Astrocyte (in vitro differentiated cells and primary cell): ENCODE measurements around the gene ELMO1. TPM values are rescaled to one million over a fixed set of nuclear protein-coding genes. Genes with fewer than 3 reads are reported as not detected.

ENCODE experiments used
- DNase-seq: peaks from one replicate; pipeline ENCODE4 v3.0.0-alpha.2; 2010; ENCODE audit warnings: low read depth
- FAIRE-seq: peaks from 2 replicates; lab custom pipeline; 2011; peaks lifted over from hg19 to GRCh38; lab: Jason Lieb, UNC
- H2AFZ ChIP-seq: 2 replicates; pipeline ENCODE4 v1.6.0; 2012; ENCODE audit warnings: low read depth, low read length, inconsistent platforms
- H3K27ac ChIP-seq: 2 replicates; pipeline ENCODE4 v1.5.1; 2011; ENCODE audit warnings: low read depth, low read length, inconsistent platforms
- H3K27me3 ChIP-seq: 2 replicates; pipeline ENCODE4 v1.6.0; 2011; ENCODE audit warnings: low read length, inconsistent platforms; ENCODE audit not compliant: insufficient read depth
- H3K36me3 ChIP-seq: 2 replicates; pipeline ENCODE4 v1.5.1; 2011; ENCODE audit warnings: low read length, inconsistent platforms; ENCODE audit not compliant: insufficient read depth
- H3K4me1 ChIP-seq: 2 replicates; pipeline ENCODE4 v1.5.1; 2011; ENCODE audit warnings: low read length, inconsistent platforms; ENCODE audit not compliant: insufficient read depth
- H3K4me2 ChIP-seq: 2 replicates; pipeline ENCODE4 v1.6.0; 2012; ENCODE audit warnings: low read length, inconsistent platforms
- H3K4me3 ChIP-seq: 2 replicates; pipeline ENCODE4 v1.5.1; 2011; ENCODE audit warnings: low read depth, mild to moderate bottlenecking, low read length, inconsistent platforms; ENCODE audit not compliant: insufficient read depth
- H3K79me2 ChIP-seq: 2 replicates; pipeline ENCODE4 v1.6.0; 2012; ENCODE audit warnings: mild to moderate bottlenecking, low read length, inconsistent platforms; ENCODE audit not compliant: insufficient read depth
- H3K9ac ChIP-seq: 2 replicates; pipeline ENCODE4 v1.6.0; 2012; ENCODE audit warnings: mild to moderate bottlenecking, low read length, inconsistent platforms
- H3K9me3 ChIP-seq: 2 replicates; pipeline ENCODE4 v1.5.1; 2012; ENCODE audit warnings: low read depth, mild to moderate bottlenecking, low read length, inconsistent platforms; ENCODE audit not compliant: insufficient read depth
- H4K20me1 ChIP-seq: 2 replicates; pipeline ENCODE4 v1.6.0; 2012; ENCODE audit warnings: low read length, inconsistent platforms; ENCODE audit not compliant: insufficient read depth
- H3K27ac Mint-ChIP-seq: one replicate; pipeline ENCODE4 v1.8.0; 2021; ENCODE audit warnings: mild to moderate bottlenecking, mixed read lengths; ENCODE audit not compliant: unreplicated experiment
- H3K27me3 Mint-ChIP-seq: one replicate; pipeline ENCODE4 v1.8.0; 2021; ENCODE audit warnings: low read depth, mixed read lengths; ENCODE audit not compliant: unreplicated experiment
- H3K36me3 Mint-ChIP-seq: one replicate; pipeline ENCODE4 v1.8.0; 2021; ENCODE audit warnings: low read depth, mixed read lengths; ENCODE audit not compliant: unreplicated experiment
- H3K4me1 Mint-ChIP-seq: one replicate; pipeline ENCODE4 v1.8.0; 2021; ENCODE audit warnings: low read depth, mixed read lengths; ENCODE audit not compliant: unreplicated experiment
- H3K4me3 Mint-ChIP-seq: one replicate; pipeline ENCODE4 v1.8.0; 2021; ENCODE audit warnings: mild to moderate bottlenecking, moderate library complexity, mixed read lengths; ENCODE audit not compliant: unreplicated experiment
- H3K9me3 Mint-ChIP-seq: one replicate; pipeline ENCODE4 v1.8.0; 2021; ENCODE audit warnings: mild to moderate bottlenecking, mixed read lengths; ENCODE audit not compliant: unreplicated experiment
- CTCF ChIP-seq: IDR thresholded peaks from 2 replicates; pipeline ENCODE4 v1.5.1; 2011; ENCODE audit warnings: low read depth, mild to moderate bottlenecking, inconsistent platforms, low read length, moderate library complexity; ENCODE audit not compliant: insufficient read depth
- EZH2 ChIP-seq: IDR thresholded peaks from 2 replicates; pipeline ENCODE4 v1.6.1; 2012; ENCODE audit warnings: mild to moderate bottlenecking, low read length, inconsistent platforms; ENCODE audit not compliant: insufficient read depth
- total RNA-seq: library from RNA; stranded (reverse); gene quantifications from 2 replicates; pipeline ENCODE4 v1.2.1, GENCODE V29; 2021

Gene ELMO1
- total RNA-seq, 1 donor from 2014 or later = 20.4 TPM

GRCh38 chr7:37493123-37493522 is 44.5 kb upstream of the ELMO1 start:
- H3K4me2 ChIP-seq = no peak overlapping the region
- DNase-seq (no peak), FAIRE-seq (no peak)
- Mint-ChIP-seq H3K36me3 (no peaks in the 10 kb centered on the region), H3K9me3 (peaks cover 6% of the 10 kb centered on the region), H3K27me3 (no peaks in the 10 kb centered on the region), H3K27ac (no peak overlapping the region), H3K4me3 (no peak overlapping the region), H3K4me1 (peaks cover 18% of the 10 kb centered on the region)
- no peaks in the 10 kb centered on the region for H3K36me3 ChIP-seq
- no peak overlapping the region for H3K9ac ChIP-seq
- H3K9me3 ChIP-seq = peaks cover 3% of the 10 kb centered on the region
- no peak overlapping the region for H3K4me3 ChIP-seq
- no peaks in the 10 kb centered on the region for H3K4me1 ChIP-seq
- H3K27me3 ChIP-seq = no peaks in the 10 kb centered on the region
- no peaks in the 10 kb centered on the region for H4K20me1 ChIP-seq
- H2AFZ ChIP-seq = no peak overlapping the region
- no peaks in the 10 kb centered on the region for H3K79me2 ChIP-seq
- no peak for TF ChIP-seq CTCF
- TF ChIP-seq EZH2 = no peak
- H3K27ac ChIP-seq = no peak overlapping the region

- H3K79me2 ChIP-seq = no peaks in the 10 kb centered on the region
- no peak overlapping the region for H3K4me2 ChIP-seq
- H3K36me3 ChIP-seq = no peaks in the 10 kb centered on the region
- no peak overlapping the region for H3K4me3 Mint-ChIP-seq
- DNase-seq = no peak
- TF ChIP-seq CTCF (no peak), EZH2 (no peak)
- H3K27me3 Mint-ChIP-seq = no peaks in the 10 kb centered on the region
- H3K4me3 ChIP-seq = no peak overlapping the region
- H3K4me1 Mint-ChIP-seq = peaks cover 18% of the 10 kb centered on the region
- no peak overlapping the region for H3K27ac Mint-ChIP-seq
- FAIRE-seq = no peak
- H3K27me3 ChIP-seq = no peaks in the 10 kb centered on the region
- no peaks in the 10 kb centered on the region for H3K36me3 Mint-ChIP-seq
- no peaks in the 10 kb centered on the region for H3K4me1 ChIP-seq
- H3K27ac ChIP-seq = no peak overlapping the region
- peaks cover 7% of the 10 kb centered on the region for H3K9me3 ChIP-seq
- no peaks in the 10 kb centered on the region for H4K20me1 ChIP-seq
- H3K9ac ChIP-seq = no peak overlapping the region
- H3K9me3 Mint-ChIP-seq = peaks cover 9% of the 10 kb centered on the region
- no peak overlapping the region for H2AFZ ChIP-seq
Observed at GRCh38 chr7:37491919-37492694, 43.4 kb upstream of the ELMO1 start.

GRCh38 chr7:37489703-37490102 is 41.0 kb upstream of the ELMO1 start:
- Mint-ChIP-seq H3K4me3 (no peak overlapping the region), H3K27ac (peak overlapping the region; percentile 51), H3K36me3 (no peaks in the 10 kb centered on the region), H3K9me3 (peaks cover 13% of the 10 kb centered on the region), H3K27me3 (no peaks in the 10 kb centered on the region), H3K4me1 (peaks cover 14% of the 10 kb centered on the region)
- Histone ChIP-seq H4K20me1 (no peaks in the 10 kb centered on the region), H3K27ac (no peak overlapping the region), H3K36me3 (no peaks in the 10 kb centered on the region), H3K9me3 (peaks cover 7% of the 10 kb centered on the region), H3K4me1 (no peaks in the 10 kb centered on the region), H3K79me2 (no peaks in the 10 kb centered on the region), H3K4me3 (no peak overlapping the region), H3K27me3 (no peaks in the 10 kb centered on the region), H3K4me2 (no peak overlapping the region), H3K9ac (no peak overlapping the region), H2AFZ (no peak overlapping the region)
- DNase-seq (no peak), FAIRE-seq (no peak)
- no peak for TF ChIP-seq CTCF
- no peak for TF ChIP-seq EZH2
